ENCODE data around the gene TMEM88. TPM values are rescaled to one million over a fixed set of nuclear protein-coding genes. Genes with fewer than 3 reads are reported as not detected.

TMEM88 gene
- total and polyA plus RNA-seq, 2 of the 8 experiments (the other 6 are each of a cell fraction or from before 2014, with no cell fraction given), result 0.69 to 8.8 TPM

DNA sequence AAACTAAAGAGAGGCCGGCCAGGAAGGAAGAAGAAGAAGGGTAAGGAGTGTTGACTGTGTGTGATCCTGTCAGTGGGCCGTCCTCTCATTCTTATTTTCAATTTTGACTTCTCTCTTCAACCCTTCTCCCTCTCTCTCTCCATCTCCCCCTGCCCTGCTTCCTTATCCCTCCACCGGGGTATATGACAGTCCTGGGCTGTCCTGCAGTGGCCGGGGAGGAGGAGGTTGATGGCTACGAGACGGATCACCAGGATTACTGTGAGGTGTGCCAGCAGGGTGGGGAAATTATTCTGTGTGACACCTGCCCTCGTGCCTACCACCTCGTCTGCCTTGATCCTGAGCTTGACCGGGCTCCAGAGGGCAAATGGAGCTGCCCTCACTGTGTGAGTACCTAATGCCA, 39.4 kb downstream of the TMEM88 start (continued):
- no peak for TF ChIP-seq CTCF (IDR thresholded peaks at IDR 0.05; ENCODE audit: control extremely low read depth in 1 of 3, insufficient read depth in 1 of 3, low read depth in 1 of 3, low read length in 3 of 3)
